ENCODE measurements around the gene NDP.

The NDP gene, protein sequence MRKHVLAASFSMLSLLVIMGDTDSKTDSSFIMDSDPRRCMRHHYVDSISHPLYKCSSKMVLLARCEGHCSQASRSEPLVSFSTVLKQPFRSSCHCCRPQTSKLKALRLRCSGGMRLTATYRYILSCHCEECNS

DNA sequence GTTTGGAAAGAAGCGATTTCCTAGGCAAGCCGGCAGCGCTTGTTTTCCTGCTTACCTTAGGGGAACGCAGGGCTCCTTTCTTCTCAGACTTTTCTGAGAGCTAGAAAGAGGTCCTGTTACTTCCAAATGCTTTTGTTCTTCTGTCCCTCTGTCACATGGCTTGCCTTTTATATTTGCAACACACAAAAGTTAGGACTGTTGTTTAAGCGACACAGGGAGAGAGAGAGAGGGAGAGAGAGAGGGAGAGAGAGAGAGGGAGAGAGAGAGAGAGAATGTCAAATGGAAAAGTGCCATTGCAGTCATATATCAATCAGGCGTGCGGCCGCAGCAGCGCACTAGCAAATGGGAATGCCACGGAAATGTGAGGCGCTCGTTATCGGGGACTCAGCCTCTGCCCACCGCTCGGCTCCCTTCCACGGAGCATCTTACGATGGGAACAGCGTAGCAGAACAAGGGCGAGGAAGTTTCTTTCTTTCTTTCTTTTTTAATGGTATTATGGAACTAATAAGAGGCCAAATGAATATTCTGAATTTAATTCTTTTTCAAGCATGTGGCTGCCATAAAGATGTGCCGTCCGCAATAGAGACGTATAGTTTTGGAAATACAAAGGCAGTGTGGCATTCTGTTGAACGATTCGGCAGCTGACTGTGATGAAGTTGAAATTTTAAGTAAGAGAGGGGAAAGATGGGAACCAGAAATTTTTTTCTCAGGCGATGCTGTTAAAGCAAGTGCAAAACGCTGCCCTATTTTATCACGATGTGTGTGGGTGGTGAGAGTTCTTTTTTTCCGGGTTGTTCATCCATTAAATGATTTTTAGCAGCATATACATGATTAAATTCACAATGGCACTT is at the start of gene NDP:
TSS of gene NDP (minus strand) at position 142 of the 851 bp plus-strand sequence. CDS start 14,745 bp downstream, outside the sequence.
- no peak for DNase-seq

DNA sequence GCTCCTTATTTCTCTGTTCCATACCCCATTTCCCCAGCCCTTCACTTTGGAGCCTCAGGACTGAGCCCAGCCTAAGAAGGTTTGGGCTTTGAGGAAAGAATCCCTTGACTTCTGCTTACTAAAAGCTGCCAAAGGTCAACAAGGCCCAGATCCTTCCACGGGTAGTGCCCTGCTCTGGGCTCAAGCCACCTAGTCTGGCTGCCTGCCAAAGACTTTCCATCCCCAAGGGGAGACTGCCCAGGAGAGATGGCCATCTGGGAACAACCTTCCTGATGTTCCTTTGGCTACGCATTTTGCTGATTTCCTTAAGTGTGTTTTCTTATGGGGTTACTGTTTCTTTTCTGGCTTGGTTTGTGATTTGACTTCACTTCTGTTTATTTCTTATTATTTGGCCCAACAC is 49.8 kb upstream of the NDP start:
- DNase-seq, result no peak

DNA sequence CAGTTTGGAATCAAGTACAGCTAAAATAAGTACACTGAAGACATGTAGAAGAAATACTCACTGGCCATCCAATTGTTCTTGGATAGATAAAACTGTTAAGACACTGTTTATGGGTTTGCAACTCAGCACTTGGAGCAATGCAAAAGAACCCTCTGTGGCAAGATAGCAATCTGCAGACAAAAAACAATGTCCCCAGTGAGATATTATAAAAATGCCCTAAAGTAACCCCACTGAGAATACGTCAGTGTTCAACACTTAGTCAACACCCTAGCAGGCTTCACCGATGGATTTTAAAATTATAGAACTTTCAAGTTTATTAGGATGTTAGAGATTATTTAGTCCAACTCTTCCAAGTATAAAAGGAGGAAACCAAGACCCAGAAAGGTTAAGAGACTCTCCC is 47.5 kb upstream of the NDP start:
- DNase-seq, result no peak

DNA sequence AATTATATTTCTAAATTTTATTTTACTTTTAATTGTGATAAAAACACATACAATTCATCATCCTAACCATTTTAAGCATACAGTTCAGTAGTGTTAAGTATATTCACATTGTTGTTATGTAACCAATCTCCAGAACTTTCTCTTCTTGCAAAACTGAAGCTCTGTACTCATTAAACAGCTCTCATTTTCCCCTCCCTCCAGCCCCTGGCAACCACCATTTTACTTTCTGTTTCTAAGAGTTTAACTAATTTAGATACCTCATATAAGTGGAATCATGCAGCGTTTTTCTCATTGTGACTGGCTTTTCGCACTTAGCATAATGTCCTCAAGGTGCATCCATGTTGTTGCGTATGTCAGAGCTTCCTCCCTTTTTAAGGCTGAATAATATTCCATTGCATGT is 46.7 kb upstream of the NDP start:
- DNase-seq, result no peak

DNA sequence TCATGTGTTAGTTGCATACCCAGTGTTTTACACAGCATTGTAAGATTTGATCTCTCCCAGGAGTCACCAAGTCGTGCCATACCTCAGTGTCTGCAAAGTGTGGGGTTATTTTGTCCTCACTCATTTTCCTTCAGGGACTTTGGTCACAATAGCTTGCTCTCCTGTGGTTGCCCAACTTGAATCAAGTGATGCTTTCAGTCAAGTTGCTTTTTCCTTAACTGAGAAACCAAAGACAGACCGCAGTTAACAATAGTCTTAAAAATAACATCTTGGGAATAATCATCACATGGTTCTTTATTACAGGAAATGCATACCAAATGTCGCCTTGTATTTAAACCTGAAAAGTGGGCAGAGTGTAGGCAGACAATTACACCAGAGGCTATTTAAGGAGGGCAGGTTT is 44.5 kb upstream of the NDP start:
- DNase-seq, result no peak

DNA sequence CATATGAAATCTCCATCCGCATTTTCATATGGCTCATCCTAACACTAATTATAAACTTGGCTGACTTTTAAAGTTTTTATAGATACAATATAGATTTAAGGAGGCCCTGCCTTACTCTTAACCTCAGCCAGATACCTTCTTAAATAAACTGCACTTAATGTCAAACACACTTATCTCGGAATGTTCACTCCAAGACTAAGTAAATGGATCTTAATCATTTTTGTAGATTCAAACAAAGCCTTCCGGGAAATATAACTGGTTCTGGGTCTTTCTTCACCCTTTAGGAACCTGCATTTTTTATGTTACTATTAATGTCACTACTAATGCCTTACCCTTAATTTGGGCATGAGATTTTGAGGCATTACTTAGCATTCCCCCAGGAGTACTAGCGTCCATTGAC is 43.7 kb upstream of the NDP start:
- DNase-seq, result no peak

DNA sequence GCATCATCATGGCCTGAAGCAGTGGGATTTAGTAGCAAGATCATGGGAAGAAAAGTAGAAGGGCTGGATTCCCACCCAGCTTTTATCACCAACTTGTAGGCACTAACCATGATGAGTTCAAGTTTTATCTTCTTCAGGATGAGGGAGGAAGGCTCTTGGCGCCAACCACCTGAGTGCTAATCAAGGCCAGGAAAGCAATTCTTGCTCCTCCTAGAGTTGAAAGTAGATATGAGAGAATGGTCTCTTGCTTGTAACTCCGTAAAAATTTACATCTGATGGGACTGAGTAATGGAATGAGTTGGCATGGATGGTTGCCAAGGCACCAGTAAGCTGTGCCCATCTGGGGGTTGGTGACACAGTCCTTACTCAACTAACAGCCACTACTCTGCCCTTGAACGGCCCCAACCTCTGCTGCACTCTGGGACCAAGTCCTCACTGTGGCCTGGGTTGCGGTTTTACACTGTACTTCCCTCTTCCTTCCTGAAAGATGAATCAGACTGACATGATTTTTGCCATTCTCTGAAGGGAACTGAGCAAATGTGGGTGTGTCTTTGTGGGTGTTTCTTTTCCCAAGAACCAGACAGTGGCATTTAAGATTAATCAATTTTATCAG is 39.4 kb upstream of the NDP start:
- DNase-seq, result peak; percentile 43

DNA sequence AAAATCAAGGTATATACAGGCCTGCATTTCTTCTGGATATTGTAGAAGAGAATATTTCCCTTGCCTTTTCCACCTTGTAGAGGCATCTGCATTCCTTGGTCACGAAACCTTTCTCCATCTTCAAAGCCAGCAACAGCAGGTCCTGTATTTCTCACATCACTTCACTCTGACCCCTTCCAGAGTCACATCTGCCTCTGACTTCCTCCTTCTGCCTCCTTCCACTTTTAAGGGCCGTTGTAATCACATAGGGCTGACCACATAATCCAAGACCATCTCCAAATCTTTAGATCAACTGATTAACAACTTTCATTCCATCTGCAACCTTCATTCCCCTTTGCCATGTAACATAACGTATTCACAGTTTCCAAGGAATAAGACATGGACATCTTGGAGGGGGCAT is 38.3 kb upstream of the NDP start:
- no peak for DNase-seq

DNA sequence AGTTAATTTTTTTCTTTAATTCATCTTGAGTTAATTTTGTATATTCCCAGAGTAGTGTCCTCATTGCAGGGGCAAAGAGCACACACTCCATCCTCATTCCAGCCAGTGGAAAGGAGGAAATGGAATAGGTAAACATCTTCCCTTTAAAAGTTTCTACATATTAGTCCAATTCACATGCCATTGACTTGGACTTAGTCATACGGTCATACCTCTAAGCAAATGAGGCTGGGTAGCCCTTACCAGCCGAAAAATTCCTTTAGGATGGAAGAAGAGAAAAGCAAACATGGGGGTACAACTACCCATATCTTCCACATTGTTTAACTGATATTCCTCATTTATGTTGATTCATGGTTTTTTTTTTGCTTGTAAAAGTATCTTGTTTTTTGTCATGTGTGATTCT is 37.4 kb upstream of the NDP start:
- no peak for DNase-seq

DNA sequence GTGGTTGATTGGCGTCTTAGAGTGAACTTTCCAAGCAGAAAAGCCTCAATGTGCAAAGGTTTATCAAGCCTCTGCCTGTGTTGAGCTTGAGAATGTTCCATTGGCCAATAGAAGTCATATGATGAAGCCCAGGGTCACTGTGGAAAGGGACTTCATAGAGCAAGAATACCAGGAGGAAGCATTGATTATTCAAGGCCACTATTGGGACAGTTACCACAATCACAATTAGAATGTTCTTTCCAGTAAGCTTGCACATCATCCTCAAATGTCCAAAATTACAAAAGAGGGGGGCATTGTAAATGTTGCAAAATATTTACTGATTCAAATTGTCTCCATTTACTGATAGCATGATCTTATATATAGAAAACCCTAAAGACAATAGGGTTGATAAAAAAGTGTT is 32.9 kb upstream of the NDP start:
- no peak for DNase-seq

DNA sequence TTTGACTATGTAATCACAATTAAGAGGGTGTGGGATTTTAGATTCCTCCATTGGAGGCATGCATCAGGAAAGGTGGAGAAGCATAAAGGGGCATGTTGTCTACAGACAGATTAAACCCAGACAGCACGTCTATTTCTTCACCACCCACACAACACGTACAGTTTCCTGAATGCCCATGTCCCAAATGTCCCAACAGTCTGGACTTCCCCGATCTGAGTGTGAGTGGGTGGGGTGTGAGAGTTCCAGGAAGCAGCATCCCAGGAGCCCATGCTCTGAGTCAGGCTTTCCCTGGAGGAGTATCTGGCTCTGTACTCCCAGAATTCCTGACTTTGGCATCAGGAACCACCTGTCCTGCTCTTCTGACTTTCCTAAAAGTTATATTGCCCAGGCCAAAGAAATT is 30.8 kb upstream of the NDP start:
- DNase-seq, result no peak

DNA sequence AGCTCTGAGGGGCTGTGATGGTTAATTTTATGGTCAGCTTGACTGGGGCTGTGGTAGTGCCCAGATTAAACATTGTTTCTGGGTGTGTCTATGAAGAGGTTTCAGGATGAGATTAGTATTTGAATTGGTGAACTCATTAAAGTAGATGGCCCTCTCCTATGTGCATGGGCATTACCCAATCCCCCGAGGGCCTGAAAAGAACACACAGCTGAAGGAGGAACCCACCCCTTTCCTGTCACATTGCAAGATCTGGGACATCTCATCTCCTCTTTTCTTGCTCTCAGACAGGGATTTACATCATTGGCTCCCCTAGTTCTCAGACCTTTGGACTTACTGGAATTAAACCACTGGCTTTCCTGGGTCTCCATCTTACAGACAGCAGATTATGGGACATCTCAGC is 29.4 kb upstream of the NDP start:
- DNase-seq, result no peak

DNA sequence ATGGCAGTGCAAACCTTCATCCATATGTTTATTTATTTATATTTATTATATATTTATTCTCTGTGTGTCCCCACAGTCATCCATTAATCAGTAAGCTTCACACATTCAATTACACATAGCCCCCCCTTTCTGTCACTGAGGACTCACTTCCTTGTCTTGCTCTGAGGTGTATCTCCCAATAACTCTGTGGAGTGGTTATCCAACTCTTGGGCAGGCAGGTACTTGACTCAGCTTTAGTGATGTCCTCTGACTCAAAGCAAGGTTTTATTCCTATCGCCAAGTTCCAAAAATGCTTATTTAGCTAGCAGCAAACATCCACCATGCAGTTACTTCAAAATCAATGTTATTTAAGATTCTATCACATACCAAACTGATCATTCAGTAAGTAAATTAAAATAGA is 25.2 kb upstream of the NDP start:
- no peak for DNase-seq

DNA sequence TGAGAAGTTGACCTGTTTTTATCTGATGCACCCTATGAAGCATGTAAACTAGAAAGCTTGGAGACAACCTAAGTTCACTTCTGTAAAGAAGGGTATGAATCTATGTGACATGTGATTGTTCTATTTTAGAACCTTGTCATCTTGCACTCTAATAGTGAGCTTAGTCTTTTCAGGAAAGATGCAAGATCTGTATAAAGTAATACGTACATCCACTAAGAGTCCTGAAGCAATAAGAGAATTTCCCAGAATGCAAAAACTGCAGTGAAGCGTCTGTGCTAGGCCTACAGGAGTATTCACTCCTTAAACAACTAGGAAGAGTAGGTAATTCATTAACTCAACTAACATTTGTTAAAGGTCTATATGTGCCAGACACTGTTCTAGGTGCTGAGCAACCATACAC is 23.3 kb upstream of the NDP start:
- DNase-seq, result no peak

DNA sequence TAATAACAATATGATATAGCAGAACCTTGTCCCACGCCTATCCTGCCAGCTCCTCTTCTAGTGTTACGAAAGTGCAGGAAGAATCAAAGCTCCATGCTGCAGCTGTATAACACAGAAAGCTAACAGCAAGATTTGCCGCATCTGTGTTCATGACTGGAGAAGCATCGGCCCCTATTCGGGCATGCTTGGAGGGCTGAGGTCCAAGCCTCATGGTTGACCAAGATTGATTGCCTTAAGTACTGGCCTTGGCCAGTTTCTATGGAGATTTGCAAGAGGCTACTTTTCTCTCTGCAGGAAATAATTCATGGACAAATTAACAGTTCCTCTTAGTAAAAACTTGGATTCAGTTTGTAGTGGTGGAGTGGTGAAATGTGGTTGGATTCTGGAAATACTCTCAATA is 12.9 kb upstream of the NDP start:
- DNase-seq, result no peak

DNA sequence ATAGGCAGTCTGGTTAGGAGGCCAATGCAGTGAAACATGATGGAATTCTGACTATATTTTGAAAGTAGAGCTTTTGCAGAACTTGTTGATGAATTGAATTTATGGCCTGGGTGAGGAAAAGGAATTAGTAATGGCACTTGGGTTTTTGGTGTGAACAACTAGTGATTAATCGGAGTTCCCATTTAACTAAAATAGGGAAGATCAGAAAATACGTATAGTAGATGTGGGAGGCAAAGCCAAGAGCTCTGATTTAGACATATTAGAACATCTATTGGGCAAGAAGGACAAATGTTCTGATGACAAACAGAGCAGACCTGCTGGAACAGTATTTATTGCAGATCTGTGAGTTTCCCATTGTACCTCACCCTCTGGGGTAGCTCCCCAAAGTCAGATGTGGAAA is 12.3 kb upstream of the NDP start:
- no peak for DNase-seq

DNA sequence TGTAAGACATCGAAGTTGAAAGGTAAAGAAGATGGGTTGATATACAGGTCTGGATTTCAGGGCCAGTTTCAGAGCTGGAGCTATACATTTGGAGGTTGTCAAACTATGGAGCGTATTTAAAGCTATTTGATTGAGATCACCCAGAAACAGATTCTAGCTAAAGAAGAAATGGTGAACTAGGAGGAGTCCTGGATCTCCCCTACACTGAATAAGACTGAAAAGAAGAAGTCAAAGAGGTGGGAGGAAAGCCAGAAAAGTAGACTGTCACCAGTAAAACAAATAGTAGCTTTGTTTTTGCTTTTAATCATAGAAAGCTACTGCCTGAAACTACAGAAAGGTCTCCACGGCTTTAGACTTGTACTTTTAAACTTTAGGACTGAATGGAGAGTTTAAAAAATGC is 5.0 kb upstream of the NDP start:
- no peak for DNase-seq

DNA sequence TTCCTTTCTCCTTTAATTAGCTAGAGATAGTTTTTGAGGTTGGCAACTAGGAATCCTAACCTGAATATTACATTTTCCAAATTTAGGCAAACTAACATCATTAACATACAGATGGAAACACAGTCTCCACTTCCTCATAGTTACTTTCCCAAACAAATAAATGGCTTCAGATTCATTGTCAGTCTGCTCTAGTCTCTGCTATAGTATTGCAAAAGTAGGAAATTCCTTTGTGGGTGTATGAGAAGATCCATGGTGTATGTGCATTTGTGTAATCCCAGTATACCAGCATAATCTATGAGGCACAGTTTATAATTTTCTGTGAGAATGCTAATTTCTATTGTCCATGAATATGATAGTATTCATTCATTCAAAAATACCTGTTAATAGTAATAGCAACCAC is 3.0 kb upstream of the NDP start:
- no peak for DNase-seq

DNA sequence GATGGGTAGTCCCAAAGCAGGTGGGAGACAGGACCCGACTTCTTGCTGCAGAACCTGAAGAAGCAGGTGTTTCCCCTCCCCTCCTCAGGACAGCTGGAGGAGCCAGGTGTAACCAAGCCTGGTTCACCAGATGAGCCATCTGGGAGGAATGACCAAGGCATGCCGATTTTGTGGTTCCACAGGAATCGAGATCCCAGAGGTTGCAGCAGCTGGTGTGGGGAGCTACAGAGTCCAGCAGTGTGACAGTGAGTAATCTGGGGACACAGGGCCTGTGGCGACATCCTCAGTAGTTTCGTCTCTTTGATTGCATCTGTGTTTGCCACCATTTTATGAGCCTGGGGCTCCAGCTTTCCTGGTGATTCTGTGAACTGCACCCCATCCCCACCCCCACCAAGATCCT is 2.6 kb upstream of the NDP start:
- DNase-seq, result no peak

DNA sequence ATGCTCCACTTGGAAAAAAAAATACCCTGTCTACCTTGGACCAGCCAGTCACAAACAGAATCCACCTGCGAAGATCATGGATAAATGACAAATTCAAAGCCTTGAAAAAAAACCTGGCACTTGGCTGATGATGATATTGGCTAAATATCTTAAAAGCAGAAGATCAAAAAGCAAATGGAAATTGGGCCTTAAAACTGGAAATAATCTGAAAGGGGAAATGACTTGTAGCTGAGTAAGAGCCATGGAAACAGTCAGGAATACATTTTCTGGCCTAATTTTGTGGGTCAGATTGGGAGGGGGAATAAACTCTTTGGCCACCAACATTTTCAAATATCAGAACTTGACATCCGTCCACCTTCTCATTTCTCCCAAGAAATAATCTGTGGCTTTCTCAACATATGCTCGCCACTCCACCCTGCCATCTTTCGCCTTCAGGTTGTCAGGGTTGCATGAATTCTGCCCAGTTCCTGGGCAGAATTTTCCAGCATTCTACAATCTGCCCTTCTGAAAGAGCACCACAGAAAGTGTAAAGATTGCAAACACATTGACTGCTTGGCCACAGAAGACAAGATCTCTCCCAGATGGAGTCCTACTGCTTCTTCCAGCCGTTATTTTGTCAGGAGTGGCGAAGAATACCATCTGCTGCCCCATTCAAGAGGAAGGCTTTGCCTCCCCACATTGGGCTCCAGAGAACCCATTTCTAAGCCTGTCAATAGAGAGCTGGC is 1.7 kb upstream of the NDP start:
- DNase-seq, result no peak

DNA sequence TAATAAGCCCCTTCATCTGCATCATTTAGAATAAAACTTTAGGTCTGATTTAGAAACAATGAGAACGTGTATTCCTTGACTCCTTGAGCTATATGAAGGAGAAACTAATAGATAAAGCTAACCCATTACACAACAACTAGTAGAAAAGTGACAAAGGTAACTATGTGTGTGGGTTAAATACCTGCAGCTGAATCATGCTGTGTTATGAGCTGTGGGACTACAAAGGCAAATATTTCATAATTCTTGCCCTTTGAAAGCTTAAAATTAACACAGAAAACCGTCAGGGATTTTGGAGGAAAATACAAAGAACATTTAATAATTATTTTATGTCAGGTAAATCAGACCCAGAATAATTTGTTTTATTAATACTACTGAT is 898 bp upstream of the NDP start:
- DNase-seq, result no peak

DNA sequence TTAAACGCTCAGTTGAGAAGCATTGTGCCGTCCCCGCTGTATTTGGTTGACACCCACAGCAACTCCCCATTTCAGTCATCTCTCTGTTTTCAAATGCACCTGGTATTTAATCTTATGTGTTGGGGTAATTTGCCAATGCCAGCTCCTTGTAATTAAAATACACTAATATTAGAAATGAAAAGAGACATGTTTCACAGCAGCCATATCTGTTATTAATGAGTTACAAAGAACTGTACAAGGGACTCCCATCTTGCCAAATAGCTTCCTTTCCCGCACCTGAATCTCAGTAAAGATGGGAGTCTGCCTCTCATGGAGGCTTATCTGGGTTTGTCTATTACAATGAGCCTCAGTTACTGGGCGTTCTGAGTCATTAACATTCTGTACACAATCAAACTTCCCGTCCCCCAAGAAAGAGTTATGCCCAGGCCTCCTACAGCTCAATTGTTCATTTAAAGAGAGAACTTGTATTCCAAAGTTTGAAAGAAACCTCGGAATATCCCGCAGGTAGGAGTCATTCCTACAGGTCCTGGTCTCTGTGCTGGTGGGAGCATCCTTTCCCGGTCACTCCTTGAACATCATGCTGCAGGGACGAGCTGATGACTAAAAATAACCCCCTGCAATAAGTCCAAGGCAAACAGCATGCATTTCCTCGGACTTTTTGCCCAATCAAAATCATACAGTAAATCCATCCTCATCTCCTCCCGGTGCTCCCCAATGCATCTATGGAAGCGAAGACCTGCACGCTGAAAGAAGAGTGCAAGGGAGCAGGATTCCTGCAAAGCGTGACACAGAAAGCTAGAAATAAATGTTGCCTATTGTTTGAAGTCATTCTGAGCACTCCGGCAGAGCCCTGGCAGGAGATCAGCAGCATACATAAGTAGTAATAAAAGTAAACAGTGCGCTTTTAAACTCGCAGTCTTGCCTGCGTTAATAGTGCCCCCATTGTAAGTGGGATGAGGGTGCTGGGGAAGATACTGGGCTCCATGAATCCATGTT is 926 bp downstream of the NDP start:
- no peak for DNase-seq

DNA sequence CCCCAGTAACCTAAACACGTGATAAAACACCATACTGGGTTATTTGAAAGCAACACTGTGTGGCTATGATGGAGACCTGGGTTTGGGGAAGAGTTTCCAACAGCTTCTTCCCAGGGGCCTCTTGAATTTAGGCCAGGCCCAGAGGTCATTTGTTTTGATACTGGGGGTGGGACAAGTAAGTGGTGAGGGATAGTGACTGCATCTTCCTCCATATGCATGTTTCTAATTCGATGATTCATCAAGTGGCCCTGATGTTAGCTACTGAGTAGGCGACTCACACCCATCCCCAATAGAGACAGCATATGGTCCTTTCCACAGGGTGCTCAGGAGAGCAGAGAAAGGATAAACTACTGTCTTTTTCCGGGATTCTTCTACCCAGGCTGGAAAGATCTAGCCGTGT is 2.7 kb downstream of the NDP start:
- DNase-seq, result no peak
